GM21576 (cell line): Measurements from ENCODE around the gene SNX22.

Source experiments
- ATAC-seq: cut with Tn5 transposase; IDR thresholded peaks from one replicate; pipeline ENCODE4 v1.9.1; 2021; ENCODE audit warnings: mild to moderate bottlenecking, moderate library complexity; ENCODE audit not compliant: unreplicated experiment

SNX22 gene

DNA sequence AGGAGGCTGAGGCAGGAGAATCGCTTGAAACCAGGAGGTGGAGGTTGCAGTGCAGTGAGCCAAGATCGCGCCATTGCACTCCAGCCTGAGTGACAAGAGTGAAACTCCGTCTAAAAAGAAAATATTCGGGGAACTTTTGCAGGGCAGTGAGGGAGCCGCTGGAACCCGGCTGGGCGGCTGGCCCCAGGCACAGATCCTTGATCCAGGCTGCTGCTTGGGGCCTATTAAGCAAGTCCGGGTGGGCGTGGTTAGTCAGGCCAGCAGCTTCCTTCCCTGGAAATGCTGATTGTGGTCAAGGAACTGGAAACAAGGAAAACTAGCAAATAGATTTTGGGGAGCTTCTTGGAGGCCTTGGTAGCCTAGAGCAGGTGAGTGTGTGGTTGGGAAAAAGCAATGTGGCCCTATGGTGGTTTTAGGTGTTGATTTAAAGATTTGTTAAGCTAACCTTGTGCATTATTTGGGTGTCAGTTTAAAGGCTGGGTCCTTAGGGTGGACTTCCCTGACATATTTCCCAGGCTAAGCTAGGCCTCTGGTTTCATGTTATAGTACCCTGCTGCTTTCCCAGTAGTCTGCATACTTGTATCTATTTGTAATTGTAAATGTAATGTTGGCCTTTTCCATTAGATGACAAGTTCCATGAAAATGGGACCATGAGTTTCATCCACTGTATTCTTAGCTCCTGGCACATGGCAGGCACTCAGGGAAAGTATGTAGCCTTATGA lies 17.7 kb upstream of the SNX22 start:
- no peak for ATAC-seq

DNA sequence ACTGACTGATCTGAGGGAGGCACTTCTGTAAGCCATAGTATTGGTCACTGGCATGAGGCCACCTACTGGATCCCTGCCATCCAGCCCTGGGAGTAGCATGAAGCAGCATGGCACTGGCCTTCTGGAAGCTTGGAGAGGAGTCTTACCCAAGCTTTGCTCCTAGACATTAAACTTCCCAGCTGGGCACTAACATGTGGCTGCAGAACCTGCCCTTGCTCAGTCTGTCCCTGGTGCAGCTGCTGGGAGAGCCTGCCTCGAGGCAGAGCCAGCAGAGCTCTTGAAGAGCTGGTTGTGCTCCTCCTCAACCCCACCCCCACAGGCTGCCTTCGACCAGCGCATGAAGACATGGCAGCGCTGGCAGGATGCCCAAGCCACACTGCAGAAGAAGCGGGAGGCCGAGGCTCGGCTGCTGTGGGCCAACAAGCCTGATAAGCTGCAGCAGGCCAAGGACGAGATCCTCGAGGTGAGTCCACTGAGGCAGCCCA lies 17.1 kb upstream of the SNX22 start:
- no peak for ATAC-seq

GRCh38 chr15:64136347-64136746 lies 15.2 kb upstream of the SNX22 start:
- no peak for ATAC-seq

GRCh38 chr15:64137226-64137833 lies 14.2 kb upstream of the SNX22 start:
- ATAC-seq, result no peak

GRCh38 chr15:64138331-64138941 lies 13.1 kb upstream of the SNX22 start:
- no peak for ATAC-seq

- no peak for ATAC-seq
Observed at GRCh38 chr15:64141798-64142512, 9.6 kb upstream of the SNX22 start.

- no peak for ATAC-seq
Observed at GRCh38 chr15:64143276-64143675, 8.3 kb upstream of the SNX22 start.

DNA sequence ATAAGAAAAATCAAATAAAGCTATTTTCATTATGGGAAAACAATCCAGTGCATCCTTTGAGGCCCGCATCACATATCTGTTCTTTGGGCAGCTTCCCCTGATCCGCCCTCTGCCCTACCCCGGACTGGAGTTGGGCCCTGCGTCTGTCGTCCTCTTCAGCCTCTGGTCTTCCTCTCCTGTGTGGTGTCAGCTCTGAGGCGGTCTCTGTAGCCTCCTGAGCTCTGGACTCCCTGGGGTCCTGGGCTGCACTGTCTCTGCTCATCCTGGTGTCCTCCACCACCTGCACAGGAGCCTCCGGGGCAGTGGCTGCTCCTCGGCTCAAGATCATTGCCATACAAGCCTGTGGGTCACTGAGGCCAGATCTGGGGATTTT lies 7.4 kb upstream of the SNX22 start:
- no peak for ATAC-seq

DNA sequence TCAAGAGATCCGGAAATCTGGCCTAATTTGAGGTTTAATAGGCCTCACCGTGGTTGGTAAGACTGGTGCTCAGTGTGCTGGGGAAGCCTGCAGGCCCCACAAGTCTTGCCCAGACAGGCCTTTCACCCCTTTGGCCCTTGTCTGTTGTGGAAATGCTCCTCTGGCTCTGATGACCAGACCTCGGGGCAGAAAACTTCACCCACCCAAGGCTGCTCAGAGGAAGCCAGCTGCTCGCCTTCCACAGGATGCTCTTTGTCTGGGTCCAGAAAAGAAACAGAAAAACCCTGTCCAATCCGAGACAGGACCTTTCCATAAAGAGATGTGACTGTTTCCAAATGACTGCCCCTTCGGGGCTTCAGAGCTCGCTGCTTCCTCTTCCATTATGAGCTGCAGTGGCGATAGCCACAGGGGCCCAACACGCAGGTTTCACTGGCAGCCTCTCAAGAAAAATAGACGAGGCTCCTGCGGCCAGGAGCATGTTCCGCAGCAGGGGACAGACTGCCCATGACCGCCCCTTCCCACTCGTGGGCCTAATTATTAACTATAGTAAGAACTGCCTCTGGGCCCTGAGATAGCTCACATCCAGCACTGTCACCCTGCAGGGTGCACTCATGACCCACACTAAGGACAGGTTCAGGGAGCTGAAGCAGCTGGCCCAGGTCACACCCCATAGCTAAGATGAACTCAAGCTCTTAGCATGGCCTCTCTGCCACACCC lies 6.8 kb upstream of the SNX22 start:
- ATAC-seq, result no peak

GRCh38 chr15:64146041-64146440 lies 5.5 kb upstream of the SNX22 start:
- no peak for ATAC-seq

DNA sequence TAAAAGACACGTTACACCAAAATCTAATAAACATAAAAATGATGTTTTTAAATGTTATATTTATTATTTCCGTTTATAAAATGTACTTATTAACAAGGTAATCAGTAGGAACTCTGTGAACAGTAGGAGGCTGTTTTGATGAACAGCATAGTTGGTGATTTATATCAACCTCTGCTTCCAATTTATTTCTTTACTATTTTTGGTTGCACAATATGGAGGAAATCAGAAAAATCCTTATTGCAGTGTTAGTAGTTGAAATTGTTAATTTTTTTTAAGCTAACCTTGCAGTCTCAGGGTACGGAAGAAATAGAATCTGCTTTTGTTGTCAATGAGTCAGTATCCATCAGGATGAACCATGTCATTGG lies 5.0 kb upstream of the SNX22 start:
- no peak for ATAC-seq

DNA sequence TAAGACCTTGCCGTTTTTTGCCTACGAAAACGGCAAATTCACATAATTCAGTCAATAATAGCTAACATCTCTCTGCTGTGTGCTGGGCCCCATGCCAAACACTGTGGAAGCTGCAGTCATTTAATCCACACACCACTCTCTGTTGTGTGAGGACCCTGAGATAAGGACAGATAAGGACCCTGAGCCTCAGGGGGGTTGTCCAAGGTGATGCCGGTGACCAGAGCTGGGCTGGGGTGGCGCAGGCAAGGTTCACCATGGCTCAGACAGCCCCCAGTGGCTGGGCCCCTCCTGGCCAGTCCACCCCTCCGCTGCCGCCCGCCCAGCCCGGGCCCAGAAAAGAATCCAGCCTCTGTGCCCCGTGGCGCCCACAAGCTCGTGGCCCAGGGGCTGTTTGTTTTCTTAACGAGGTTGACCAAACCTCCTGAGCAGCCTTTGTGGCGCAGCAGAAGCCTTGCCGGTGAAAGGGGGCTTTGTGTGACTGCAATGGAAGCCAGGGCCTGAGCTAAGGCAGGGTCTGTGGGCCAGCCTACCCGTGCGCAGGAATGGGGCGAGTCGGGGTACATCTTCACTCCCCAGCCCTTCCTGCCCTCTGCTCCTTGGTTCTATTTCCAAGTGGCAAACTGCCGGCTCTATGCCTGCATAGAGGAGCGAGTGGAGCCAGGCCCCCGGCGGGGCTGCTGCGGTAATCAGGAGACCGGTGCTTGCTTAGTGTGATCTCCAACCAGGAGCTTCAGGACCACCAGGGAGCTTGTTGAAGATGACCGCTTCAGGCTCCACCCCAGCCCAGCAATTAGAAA lies 4.4 kb upstream of the SNX22 start:
- ATAC-seq, result no peak

- ATAC-seq, result no peak
Observed at GRCh38 chr15:64148168-64148567, 3.4 kb upstream of the SNX22 start.

DNA sequence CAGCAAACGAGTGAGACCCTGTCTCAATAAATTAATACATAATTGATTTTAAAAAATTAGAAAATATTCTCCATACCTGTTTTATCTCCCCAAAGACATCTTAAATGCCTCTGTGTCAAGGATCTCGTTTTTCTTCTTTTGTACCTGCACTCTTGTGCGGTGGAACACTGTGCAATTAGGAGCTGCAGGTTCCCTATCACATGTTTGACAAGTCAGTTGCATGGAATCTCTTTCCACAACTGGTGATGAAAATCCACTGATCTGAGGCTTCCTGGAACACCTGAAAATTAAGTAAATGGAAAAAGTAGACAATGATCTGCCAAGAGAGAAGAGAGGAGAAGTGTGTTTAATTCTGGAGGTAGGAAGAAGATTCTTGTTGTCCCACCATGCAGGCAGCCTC lies 3.0 kb upstream of the SNX22 start:
- ATAC-seq, result no peak

GRCh38 chr15:64149424-64149823 lies 2.1 kb upstream of the SNX22 start:
- ATAC-seq, result no peak

GRCh38 chr15:64149893-64150578 lies 1.5 kb upstream of the SNX22 start:
- no peak for ATAC-seq

DNA sequence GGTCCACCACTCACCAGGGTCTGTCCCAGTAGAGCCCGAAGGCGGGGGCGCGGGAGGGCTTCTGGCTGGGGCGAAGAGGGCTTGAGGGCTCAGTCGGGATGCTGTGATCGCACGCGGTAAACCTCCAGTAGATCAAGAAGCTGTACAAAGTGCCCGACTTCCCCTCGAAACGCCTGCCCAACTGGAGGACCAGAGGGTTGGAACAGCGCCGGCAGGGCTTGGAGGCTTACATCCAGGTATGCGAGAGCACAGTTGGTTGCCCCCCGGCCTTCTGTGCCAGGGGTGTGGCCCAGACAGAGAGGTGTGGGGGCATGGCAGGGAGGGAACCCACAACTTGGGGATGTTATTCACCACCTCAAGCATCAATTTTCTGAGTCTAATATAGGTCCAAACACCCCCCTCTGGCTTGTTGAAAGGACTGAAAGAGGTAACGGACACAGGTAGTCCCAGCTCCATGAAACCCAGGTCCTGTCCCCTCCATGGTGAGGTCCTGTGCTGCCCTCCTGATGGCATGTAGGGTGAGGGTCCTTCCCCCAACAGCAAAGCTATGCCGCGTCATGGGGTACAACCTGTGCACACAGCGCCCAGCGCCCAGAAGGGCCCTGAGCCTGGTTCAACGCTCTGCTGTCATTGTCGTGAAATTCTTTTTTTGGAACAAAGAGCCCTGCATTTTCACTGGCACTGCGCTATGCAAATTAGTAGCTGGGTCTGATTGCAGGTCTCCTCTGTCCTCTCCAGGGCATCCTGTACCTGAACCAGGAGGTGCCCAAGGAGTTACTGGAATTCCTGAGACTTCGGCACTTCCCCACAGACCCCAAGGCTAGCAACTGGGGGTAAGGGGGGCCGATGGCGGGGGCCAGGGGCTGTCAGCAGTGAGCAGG lies 1.2 kb downstream of the SNX22 start:
- no peak for ATAC-seq

DNA sequence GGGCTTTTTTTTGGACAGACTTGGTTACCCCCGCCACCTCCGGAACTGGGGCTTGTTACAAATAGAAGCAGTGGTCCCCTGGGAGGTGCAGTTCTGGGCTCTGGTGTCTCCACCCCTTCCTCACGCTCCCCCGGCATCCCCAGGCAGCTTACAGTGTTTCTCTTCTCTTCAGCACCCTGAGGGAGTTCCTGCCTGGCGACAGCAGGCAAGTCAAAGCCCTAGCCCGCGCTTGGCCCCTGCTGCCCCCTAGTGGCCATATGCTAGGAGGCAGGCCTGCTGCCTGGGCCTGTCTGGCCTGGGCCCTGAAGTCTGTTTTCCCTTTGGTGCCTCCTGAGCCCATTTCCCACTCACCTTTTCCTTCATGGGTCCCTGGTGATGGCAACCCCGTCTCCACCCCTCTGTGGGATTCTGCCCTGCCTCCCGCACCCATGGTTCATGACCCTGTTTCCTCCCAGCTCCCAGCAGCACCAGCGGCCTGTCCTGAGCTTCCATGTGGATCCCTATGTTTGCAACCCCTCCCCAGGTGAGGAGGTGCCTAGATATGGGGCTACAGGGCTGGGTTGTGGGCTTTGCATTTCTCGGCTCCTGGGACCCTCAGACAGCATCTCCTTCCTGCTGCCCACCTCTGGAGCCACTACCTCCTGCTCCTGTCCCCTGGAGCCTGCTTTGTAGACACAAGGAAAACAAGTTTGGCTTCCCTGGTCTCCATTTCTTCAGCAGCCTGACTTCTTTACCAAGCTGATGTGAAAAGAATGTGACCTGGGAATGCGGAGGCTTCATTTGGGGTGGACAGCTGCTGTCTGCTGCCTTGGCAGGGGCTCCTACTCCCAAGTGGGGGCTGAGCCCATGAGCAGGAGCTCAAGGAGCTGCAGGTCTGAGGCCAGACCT lies 2.2 kb downstream of the SNX22 start:
- peak; percentile 54 for ATAC-seq
